Measurements from ENCODE around the gene DIAPH3. TPM values are rescaled to one million over a fixed set of nuclear protein-coding genes. Genes with fewer than 3 reads are reported as not detected.

The DIAPH3 gene
- total and polyA plus RNA-seq, 4 donors, result 0.35 to 6.7 (median 1.1) TPM

DNA sequence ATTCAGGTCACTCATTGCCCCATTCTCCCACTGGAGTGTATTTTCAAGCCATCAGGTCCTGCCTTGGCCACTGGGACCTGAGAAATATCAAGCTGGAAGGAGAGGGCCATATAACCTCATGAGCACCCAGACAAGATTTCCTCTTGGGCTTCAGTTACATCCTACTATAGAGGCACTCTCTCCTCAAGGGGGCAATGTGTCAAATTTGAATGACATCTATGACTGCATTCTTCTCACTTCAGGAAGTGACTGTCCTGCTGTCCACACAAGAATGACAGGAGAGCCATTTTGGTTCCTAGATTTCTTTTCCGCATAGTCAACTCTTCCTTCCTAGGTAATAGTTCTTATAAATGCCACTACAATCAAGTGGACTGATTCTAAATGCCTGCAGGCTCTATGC, 416.2 kb downstream of the DIAPH3 start:
- no peak overlapping the region for H3K9ac ChIP-seq (ENCODE audit: insufficient read depth in 1 of 2, low read length in 2 of 2)
- 95 to 100% methylated on average over 1 of the region's 1 CpG for WGBS, 2 donors
- H3K36me3 ChIP-seq (ENCODE audit: control insufficient read depth in 4 of 4, insufficient read depth in 4 of 4, low read length in 4 of 4), result no peaks in the 10 kb centered on the region
- no peaks in the 10 kb centered on the region for H3K27me3 ChIP-seq (ENCODE audit: control insufficient read depth in 3 of 3, insufficient read depth in 3 of 3, low read length in 2 of 3)
- no peak for TF ChIP-seq CTCF (IDR thresholded peaks at IDR 0.05; ENCODE audit: control extremely low read depth, extremely low read depth)
- H3K4me1 ChIP-seq (ENCODE audit: control insufficient read depth in 5 of 5, insufficient read depth in 5 of 5, low read length in 5 of 5), result peaks cover 0 to 7% (median 0%) of the 10 kb centered on the region in 5 donors
- no peak for ATAC-seq (ENCODE audit: insufficient read depth, low FRiP score)
- H3K27ac ChIP-seq (ENCODE audit: low read depth in 1 of 2, low read length in 1 of 2), result no peak overlapping the region
- no peak for DNase-seq
- no peak overlapping the region for H3K4me3 ChIP-seq
- no peaks in the 10 kb centered on the region for H3K9me3 ChIP-seq (ENCODE audit: control insufficient read depth in 4 of 4, insufficient read depth in 3 of 4, low read length in 3 of 4)

DNA sequence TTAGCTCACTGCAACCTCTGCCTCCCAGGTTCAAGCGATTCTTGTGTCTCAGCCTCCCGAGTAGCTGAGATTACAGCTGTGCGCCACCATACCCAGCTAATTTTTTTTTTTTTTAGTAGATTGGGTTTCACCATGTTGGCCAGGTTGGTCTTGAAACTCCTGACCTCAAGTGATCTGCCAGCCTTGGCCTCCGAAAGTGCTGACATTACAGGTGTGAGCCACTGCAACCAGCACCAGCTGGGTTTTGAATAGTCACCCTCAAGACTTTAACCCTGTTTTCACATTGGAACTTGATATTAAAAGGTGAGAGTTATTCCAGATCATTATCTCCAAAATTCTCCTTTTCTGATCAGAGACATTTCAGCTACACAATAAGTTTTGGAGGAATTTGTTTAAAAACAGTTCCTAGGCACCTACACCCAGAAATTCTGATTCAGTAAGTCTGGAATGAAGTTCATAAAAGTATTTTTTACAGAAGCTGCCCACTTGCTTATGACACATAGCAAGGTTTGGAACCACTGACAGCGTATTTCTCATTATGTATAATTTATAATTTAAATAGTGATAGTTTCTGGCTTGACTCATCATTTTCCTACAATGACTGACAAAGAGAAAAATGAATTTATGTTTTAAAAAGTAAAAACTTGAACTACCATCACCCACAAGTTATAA, 417.3 kb downstream of the DIAPH3 start:
- Histone ChIP-seq H3K4me3 (no peak overlapping the region), H3K4me1 (ENCODE audit: control insufficient read depth in 5 of 5, insufficient read depth in 5 of 5, low read length in 5 of 5) (peaks cover 0 to 7% (median 0%) of the 10 kb centered on the region in 5 donors), H3K9ac (ENCODE audit: insufficient read depth in 1 of 2, low read length in 2 of 2) (no peak overlapping the region), H3K27ac (ENCODE audit: low read depth in 1 of 2, low read length in 1 of 2) (no peak overlapping the region), H3K9me3 (ENCODE audit: control insufficient read depth in 4 of 4, insufficient read depth in 3 of 4, low read length in 3 of 4) (peaks cover 0 to under 1% (median 0%) of the 10 kb centered on the region in 4 donors), H3K27me3 (ENCODE audit: control insufficient read depth in 3 of 3, insufficient read depth in 3 of 3, low read length in 2 of 3) (no peaks in the 10 kb centered on the region), H3K36me3 (ENCODE audit: control insufficient read depth in 4 of 4, insufficient read depth in 4 of 4, low read length in 4 of 4) (no peaks in the 10 kb centered on the region)
- WGBS, 2 donors, result 94 to 95% methylated on average over 5 of the region's 5 CpGs
- ATAC-seq (ENCODE audit: insufficient read depth, low FRiP score) (no peak), DNase-seq (no peak)
- no peak for TF ChIP-seq CTCF (IDR thresholded peaks at IDR 0.05; ENCODE audit: control extremely low read depth, extremely low read depth)

DNA sequence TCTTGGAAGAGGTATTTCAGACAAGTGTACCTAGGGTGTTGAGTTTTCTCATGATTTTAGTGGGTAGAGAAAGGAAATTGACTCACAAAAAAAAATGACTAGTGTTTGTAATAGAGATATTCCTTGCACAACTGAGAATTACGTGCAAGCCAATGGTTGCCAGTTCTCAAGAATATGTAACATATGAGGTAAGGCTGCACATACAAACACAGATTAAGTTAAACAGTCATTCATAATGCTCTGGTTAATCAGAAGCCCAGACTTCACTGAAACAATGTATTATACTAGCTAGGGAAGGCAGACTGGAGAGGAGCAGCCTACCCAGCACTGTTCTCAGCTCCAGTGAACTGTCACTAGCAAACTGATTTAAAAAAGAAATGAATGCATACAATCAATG, 418.3 kb downstream of the DIAPH3 start:
- 59 to 65% methylated on average over 1 of the region's 1 CpG for WGBS, 2 donors
- no peak overlapping the region for H3K27ac ChIP-seq (ENCODE audit: low read depth in 1 of 2, low read length in 1 of 2)
- DNase-seq, result peak in 1 of 3 donors; percentile 28
- no peak overlapping the region for H3K4me3 ChIP-seq
- H3K36me3 ChIP-seq (ENCODE audit: control insufficient read depth in 4 of 4, insufficient read depth in 4 of 4, low read length in 4 of 4), result no peaks in the 10 kb centered on the region
- no peak overlapping the region for H3K9ac ChIP-seq (ENCODE audit: insufficient read depth in 1 of 2, low read length in 2 of 2)
- H3K4me1 ChIP-seq (ENCODE audit: control insufficient read depth in 5 of 5, insufficient read depth in 5 of 5, low read length in 5 of 5), result peaks cover 0 to 4% (median 0%) of the 10 kb centered on the region in 5 donors
- TF ChIP-seq CTCF (IDR thresholded peaks at IDR 0.05; ENCODE audit: control extremely low read depth, extremely low read depth), result no peak
- no peak for ATAC-seq (ENCODE audit: insufficient read depth, low FRiP score)
- H3K27me3 ChIP-seq (ENCODE audit: control insufficient read depth in 3 of 3, insufficient read depth in 3 of 3, low read length in 2 of 3), result no peaks in the 10 kb centered on the region
- H3K9me3 ChIP-seq (ENCODE audit: control insufficient read depth in 4 of 4, insufficient read depth in 3 of 4, low read length in 3 of 4), result peaks cover 0 to 2% (median 0%) of the 10 kb centered on the region in 4 donors
